NCI-H510A treated with DMSO at 0.1 percent for 48 hours (cell line): ENCODE data around the gene GABPB2.
"Not testable (repeated sequence)": the region's sequence is repeated elsewhere in the genome, so short reads cannot be mapped to it uniquely, and the experiment has no call there.

Experiments
- DNase-seq: peaks from one replicate; lab custom pipeline; 2025; lab: John Stamatoyannopoulos, UW

Gene GABPB2

GRCh38 chr1:151060007-151060656, 10.4 kb upstream of the GABPB2 start, which contains the start of gene MLLT11:
MLLT11 (plus strand) TSS chr1:151060397; CDS start chr1:151067225, 6,828 bp downstream.
- peak; percentile 89 for DNase-seq

GRCh38 chr1:151060657-151061421, 9.7 kb upstream of the GABPB2 start:
- peak; percentile 45 for DNase-seq

- no peak for DNase-seq
These were observed 8.9 kb upstream of the GABPB2 start for GRCh38 chr1:151061704-151062103.

GRCh38 chr1:151062741-151063371, 7.7 kb upstream of the GABPB2 start:
- DNase-seq: no peak

- no peak for DNase-seq
These were observed 5.4 kb upstream of the GABPB2 start for GRCh38 chr1:151065089-151065645.

- no peak for DNase-seq
These were observed 3.4 kb upstream of the GABPB2 start for GRCh38 chr1:151067185-151067584.

GRCh38 chr1:151069103-151069486, 1.5 kb upstream of the GABPB2 start:
- peak; percentile 56 for DNase-seq

GRCh38 chr1:151072224-151072623, 1.7 kb downstream of the GABPB2 start:
- no peak for DNase-seq

- no peak for DNase-seq
These were observed 15.5 kb downstream of the GABPB2 start for GRCh38 chr1:151085953-151086559.

GRCh38 chr1:151097426-151097825, 26.9 kb downstream of the GABPB2 start:
- DNase-seq: not testable (repeated sequence)

GRCh38 chr1:151098126-151098525, 27.6 kb downstream of the GABPB2 start:
- no peak for DNase-seq

- no peak for DNase-seq
These were observed 34.1 kb downstream of the GABPB2 start for GRCh38 chr1:151104630-151105029.

GRCh38 chr1:151106894-151107293, 36.3 kb downstream of the GABPB2 start:
- no peak for DNase-seq

GRCh38 chr1:151108331-151108730, 37.8 kb downstream of the GABPB2 start:
- DNase-seq: no peak

- DNase-seq: no peak
These were observed 43.3 kb downstream of the GABPB2 start for GRCh38 chr1:151113877-151114276.

GRCh38 chr1:151124763-151125403, 54.3 kb downstream of the GABPB2 start:
- DNase-seq: no peak

GRCh38 chr1:151128800-151129199, 58.2 kb downstream of the GABPB2 start:
- DNase-seq: no peak

GRCh38 chr1:151130987-151131586, 60.5 kb downstream of the GABPB2 start:
- no peak for DNase-seq

GRCh38 chr1:151131701-151132334, 61.3 kb downstream of the GABPB2 start:
- no peak for DNase-seq

- DNase-seq: no peak
These were observed 61.9 kb downstream of the GABPB2 start for GRCh38 chr1:151132335-151133017.
